Upper lobe of left lung (tissue), 4 donors: ENCODE measurements around the gene RNASE7.

Source experiments
- CTCF ChIP-seq, 6 experiments: fragments of 450-650 bp in 4 of 6; fragments of 200-600 bp in 2 of 6; sonication (generic) in 2 of 6; IDR thresholded peaks; one replicate each; pipeline ENCODE4 v1.5.1; 2016 to 2019; ENCODE audit warnings: antibody characterized with exemption in 6 of 6
- EP300 ChIP-seq, 4 donors: sonication (generic); formaldehyde crosslinking; IDR thresholded peaks; one replicate each; pipeline ENCODE4 v1.5.1; 2017; ENCODE audit warnings: antibody characterized with exemption in 4 of 4, control low read depth in 2 of 4
- POLR2A ChIP-seq, 4 donors: fragments of 450-650 bp; IDR thresholded peaks; one replicate each; pipeline ENCODE4 v1.5.1; 2016 to 2017; ENCODE audit warnings: antibody characterized with exemption in 4 of 4, mild to moderate bottlenecking in 2 of 4
- POLR2AphosphoS5 ChIP-seq, 2 donors: sonication (generic); formaldehyde crosslinking; IDR thresholded peaks; one replicate each; pipeline ENCODE4 v1.5.1; 2017; ENCODE audit warnings: antibody characterized with exemption in 2 of 2

GRCh38 chr14:21037156-21037555, 5.0 kb upstream of the RNASE7 start:
- TF ChIP-seq POLR2AphosphoS5 (IDR thresholded peaks at IDR 0.05), result no peak
- TF ChIP-seq CTCF (IDR thresholded peaks at IDR 0.05), result no peak
- TF ChIP-seq POLR2A (IDR thresholded peaks at IDR 0.05), result no peak
- TF ChIP-seq EP300 (IDR thresholded peaks at IDR 0.05), result no peak
